Measurements from ENCODE around the gene PRRX2.

PRRX2 gene

DNA sequence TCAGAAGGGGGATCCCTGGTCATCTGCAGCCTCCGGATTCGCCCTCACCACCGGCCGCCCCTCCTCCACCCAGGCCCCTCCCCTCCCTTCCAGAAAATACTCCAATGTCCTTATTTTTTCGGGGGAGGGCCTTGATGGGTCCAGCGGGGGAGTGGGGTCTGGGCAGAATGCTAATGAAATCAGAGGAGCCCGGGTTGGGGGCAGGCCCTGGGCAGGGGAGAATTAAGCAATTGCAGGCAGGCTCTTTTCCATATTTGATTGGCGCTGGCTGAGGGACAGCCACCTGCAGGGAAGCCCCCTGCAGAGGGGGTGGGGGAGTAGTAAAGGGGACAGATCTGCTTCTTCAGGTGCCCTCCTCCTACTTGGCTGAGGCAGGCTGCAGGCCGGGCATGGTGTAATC is 21.3 kb downstream of the PRRX2 start:
- TF ChIP-seq, protein P1, sequence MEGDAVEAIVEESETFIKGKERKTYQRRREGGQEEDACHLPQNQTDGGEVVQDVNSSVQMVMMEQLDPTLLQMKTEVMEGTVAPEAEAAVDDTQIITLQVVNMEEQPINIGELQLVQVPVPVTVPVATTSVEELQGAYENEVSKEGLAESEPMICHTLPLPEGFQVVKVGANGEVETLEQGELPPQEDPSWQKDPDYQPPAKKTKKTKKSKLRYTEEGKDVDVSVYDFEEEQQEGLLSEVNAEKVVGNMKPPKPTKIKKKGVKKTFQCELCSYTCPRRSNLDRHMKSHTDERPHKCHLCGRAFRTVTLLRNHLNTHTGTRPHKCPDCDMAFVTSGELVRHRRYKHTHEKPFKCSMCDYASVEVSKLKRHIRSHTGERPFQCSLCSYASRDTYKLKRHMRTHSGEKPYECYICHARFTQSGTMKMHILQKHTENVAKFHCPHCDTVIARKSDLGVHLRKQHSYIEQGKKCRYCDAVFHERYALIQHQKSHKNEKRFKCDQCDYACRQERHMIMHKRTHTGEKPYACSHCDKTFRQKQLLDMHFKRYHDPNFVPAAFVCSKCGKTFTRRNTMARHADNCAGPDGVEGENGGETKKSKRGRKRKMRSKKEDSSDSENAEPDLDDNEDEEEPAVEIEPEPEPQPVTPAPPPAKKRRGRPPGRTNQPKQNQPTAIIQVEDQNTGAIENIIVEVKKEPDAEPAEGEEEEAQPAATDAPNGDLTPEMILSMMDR (IDR thresholded peaks at IDR 0.05; ENCODE audit: insufficient read depth, low read depth, low read length, missing control alignments): no peak
- DNase-seq (ENCODE audit: low read depth): no peak
- H3K4me3 ChIP-seq (ENCODE audit: low read depth, low read length): no peak overlapping the region

DNA sequence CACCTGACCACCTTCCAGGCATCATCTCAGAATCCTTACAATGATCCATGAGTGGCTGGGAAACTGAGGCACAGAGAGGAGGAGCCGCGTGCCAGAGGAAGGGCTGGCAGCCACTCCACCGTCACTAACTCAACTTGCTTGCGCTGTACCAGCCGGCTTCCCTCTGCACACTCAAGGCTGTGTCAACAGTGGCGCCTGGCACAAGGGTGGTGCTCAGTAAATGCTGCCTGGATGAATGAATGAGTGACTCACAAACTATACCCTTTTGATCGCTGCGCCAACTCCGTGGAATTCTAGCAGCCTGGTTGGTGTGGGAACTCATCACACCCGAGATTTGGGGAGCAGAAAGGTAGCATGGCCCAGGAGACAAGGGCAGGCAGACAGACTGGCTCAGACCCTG is 21.9 kb downstream of the PRRX2 start:
- TF ChIP-seq, protein P1 (IDR thresholded peaks at IDR 0.05; ENCODE audit: insufficient read depth, low read depth, low read length, missing control alignments): no peak
- no peak overlapping the region for H3K4me3 ChIP-seq (ENCODE audit: low read depth, low read length)
- DNase-seq (ENCODE audit: low read depth): no peak

DNA sequence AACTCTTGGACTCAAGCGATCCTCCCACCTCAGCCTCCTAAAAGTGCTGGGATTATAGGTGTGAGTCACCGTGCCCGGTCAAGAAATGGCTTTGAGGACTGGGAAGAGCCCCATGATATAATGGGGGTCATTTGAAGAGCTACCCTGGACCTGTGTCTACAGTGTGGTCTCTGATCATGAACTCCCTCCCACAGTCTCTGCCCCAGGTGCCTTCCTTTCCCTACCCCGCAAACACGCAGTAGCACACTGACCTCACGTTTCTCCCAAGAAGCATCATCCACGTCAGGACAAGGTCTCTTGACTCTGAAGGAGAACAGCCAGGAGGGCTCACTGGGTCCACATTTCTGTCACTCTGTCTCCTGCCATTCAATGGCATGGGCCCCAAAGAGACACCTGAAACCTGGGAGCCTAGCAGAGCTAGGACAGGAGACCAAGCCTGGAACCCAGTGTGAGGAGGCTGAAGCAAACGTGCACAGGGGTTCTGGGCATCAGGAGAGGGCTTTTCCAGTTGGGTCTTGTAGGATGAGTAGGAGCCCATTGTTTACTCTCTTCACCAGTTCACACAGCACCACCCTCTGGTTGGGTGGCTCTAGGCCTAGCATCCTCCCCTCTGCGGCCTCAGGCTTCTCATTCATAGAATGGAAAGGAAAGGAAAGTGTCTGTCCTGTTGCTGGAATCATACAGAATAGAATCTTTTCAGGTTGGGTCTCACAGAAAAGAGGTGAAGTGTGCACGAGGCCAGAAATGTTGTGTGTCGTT is 23.0 kb downstream of the PRRX2 start:
- no peak for DNase-seq (ENCODE audit: low read depth)
- no peak overlapping the region for H3K4me3 ChIP-seq (ENCODE audit: low read depth, low read length)
- TF ChIP-seq, protein P1 (IDR thresholded peaks at IDR 0.05; ENCODE audit: insufficient read depth, low read depth, low read length, missing control alignments): no peak

DNA sequence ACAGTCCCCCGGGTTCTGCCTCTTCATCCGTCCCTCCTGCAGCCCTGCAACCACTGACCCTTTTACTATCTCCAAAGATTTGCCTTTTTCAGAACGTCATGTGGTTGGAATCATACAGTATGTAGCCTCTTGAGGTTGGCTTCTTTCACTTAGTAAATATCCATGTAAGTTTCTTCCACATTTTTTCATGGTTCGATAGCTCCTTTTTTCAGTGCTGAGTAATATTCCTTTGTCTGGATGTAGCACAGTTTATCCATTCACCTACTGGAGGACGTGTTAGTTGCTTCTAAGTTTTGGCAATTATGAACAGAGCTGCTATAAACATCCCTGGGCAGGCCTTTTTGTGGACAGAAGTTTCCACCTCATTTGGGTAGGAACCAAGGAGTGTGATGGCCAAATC is 27.1 kb downstream of the PRRX2 start:
- TF ChIP-seq, protein P1 (IDR thresholded peaks at IDR 0.05; ENCODE audit: insufficient read depth, low read depth, low read length, missing control alignments): no peak
- no peak for DNase-seq (ENCODE audit: low read depth)
- no peak overlapping the region for H3K4me3 ChIP-seq (ENCODE audit: low read depth, low read length)

DNA sequence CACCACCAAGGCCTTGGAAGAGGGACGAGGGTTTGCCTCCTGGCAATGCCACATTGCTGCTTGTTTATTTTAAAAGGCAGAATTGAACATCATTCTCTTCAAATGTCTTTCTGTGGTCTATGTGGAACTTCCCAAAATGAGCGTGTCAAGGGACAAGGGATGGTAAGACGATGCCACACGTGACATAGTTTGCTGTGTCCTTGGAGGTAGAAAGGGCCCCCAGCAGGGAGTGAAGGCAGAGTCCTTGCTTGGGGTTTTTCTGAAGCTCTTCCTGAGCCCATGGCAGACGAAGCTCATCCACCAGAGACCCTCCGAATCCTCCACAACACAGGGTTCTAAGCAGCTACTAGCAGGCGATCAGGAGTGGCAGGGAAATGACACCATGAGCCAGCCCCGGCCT is 28.3 kb downstream of the PRRX2 start:
- TF ChIP-seq, protein P1 (IDR thresholded peaks at IDR 0.05; ENCODE audit: insufficient read depth, low read depth, low read length, missing control alignments): no peak
- DNase-seq (ENCODE audit: low read depth): no peak
- H3K4me3 ChIP-seq (ENCODE audit: low read depth, low read length): no peak overlapping the region

DNA sequence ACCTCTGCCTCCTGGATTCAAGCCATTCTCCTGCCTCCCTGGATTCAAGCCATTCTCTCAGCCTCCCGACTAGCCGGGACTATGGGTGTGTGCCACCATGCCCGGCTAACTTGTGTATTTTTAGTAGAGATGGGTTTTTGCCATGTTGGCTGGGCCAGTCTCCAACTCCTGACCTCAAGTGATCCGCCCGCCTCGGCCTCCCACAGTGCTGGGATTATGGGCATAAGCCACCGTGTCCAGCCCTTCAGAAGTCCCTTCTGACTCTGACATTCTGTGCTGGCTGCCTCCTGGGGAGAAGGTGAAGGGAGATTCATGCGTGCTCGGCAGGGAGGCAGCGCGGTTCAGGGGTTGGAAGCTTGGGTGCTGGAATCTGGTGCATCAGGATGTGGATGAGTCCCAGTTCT is 28.8 kb downstream of the PRRX2 start:
- DNase-seq (ENCODE audit: low read depth): no peak
- no peak overlapping the region for H3K4me3 ChIP-seq (ENCODE audit: low read depth, low read length)
- TF ChIP-seq, protein P1 (IDR thresholded peaks at IDR 0.05; ENCODE audit: insufficient read depth, low read depth, low read length, missing control alignments): no peak

DNA sequence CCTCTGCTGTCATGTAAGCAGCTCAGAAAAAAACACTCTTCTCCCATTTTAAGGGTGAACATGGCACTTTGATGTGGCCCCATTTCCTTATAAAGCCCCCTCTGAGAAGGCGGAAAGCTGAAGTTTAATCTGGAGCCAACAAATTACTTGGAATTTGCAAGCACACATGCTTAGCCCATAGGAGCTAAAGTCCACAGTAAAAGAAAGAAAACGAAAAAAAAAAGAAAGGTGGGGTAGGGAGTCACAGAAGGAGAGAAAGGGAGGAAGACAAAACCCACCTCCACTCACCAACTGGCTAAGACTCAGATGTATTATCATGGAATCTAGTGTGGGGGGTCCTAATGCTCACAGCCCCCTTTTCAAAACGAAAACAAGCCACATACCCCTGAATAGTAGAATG is 30.4 kb downstream of the PRRX2 start:
- TF ChIP-seq, protein P1 (IDR thresholded peaks at IDR 0.05; ENCODE audit: insufficient read depth, low read depth, low read length, missing control alignments): no peak
- H3K4me3 ChIP-seq (ENCODE audit: low read depth, low read length): no peak overlapping the region
- DNase-seq (ENCODE audit: low read depth): no peak
